Measurements from ENCODE around the gene RNFT2.

RNFT2 gene

GRCh38 chr12:116881325-116881876, 143.3 kb downstream of the RNFT2 start, which contains the start of gene HRK (continued):
- TF ChIP-seq, protein P1, sequence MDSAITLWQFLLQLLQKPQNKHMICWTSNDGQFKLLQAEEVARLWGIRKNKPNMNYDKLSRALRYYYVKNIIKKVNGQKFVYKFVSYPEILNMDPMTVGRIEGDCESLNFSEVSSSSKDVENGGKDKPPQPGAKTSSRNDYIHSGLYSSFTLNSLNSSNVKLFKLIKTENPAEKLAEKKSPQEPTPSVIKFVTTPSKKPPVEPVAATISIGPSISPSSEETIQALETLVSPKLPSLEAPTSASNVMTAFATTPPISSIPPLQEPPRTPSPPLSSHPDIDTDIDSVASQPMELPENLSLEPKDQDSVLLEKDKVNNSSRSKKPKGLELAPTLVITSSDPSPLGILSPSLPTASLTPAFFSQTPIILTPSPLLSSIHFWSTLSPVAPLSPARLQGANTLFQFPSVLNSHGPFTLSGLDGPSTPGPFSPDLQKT (IDR thresholded peaks at IDR 0.05; ENCODE audit: borderline replicate concordance, low read depth, low read length): no peak
- TF ChIP-seq GFI1B (tag by site-specific recombination; IDR thresholded peaks at IDR 0.05): no peak
- TF ChIP-seq ZNF274 (IDR thresholded peaks at IDR 0.05; ENCODE audit: low read length): no peak
- no peak for TF ChIP-seq ZNF274 (tag by site-specific recombination; IDR thresholded peaks at IDR 0.05; ENCODE audit: borderline replicate concordance)
- no peak for TF ChIP-seq ZNF76 (tag by site-specific recombination; IDR thresholded peaks at IDR 0.05; ENCODE audit: borderline replicate concordance, low read depth)
- peak; percentile 82 for TF ChIP-seq GLIS2 (tag by site-specific recombination; IDR thresholded peaks at IDR 0.05)
- TF ChIP-seq ZNF791 (tag by site-specific recombination; IDR thresholded peaks at IDR 0.05): no peak
- TF ChIP-seq AEBP2 (tag by site-specific recombination; IDR thresholded peaks at IDR 0.05; ENCODE audit: borderline replicate concordance): no peak
- no peak for TF ChIP-seq ZNF677 (tag by site-specific recombination; IDR thresholded peaks at IDR 0.05)
- TF ChIP-seq, protein P2, sequence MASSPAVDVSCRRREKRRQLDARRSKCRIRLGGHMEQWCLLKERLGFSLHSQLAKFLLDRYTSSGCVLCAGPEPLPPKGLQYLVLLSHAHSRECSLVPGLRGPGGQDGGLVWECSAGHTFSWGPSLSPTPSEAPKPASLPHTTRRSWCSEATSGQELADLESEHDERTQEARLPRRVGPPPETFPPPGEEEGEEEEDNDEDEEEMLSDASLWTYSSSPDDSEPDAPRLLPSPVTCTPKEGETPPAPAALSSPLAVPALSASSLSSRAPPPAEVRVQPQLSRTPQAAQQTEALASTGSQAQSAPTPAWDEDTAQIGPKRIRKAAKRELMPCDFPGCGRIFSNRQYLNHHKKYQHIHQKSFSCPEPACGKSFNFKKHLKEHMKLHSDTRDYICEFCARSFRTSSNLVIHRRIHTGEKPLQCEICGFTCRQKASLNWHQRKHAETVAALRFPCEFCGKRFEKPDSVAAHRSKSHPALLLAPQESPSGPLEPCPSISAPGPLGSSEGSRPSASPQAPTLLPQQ (tag by site-specific recombination; IDR thresholded peaks at IDR 0.05): no peak
- TF ChIP-seq ZNF777 (tag by site-specific recombination; IDR thresholded peaks at IDR 0.05; ENCODE audit: borderline replicate concordance): no peak
- TF ChIP-seq, protein P3, sequence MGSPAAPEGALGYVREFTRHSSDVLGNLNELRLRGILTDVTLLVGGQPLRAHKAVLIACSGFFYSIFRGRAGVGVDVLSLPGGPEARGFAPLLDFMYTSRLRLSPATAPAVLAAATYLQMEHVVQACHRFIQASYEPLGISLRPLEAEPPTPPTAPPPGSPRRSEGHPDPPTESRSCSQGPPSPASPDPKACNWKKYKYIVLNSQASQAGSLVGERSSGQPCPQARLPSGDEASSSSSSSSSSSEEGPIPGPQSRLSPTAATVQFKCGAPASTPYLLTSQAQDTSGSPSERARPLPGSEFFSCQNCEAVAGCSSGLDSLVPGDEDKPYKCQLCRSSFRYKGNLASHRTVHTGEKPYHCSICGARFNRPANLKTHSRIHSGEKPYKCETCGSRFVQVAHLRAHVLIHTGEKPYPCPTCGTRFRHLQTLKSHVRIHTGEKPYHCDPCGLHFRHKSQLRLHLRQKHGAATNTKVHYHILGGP (tag by site-specific recombination; IDR thresholded peaks at IDR 0.05): no peak
- TF ChIP-seq FEZF1 (tag by site-specific recombination; IDR thresholded peaks at IDR 0.05): no peak

DNA sequence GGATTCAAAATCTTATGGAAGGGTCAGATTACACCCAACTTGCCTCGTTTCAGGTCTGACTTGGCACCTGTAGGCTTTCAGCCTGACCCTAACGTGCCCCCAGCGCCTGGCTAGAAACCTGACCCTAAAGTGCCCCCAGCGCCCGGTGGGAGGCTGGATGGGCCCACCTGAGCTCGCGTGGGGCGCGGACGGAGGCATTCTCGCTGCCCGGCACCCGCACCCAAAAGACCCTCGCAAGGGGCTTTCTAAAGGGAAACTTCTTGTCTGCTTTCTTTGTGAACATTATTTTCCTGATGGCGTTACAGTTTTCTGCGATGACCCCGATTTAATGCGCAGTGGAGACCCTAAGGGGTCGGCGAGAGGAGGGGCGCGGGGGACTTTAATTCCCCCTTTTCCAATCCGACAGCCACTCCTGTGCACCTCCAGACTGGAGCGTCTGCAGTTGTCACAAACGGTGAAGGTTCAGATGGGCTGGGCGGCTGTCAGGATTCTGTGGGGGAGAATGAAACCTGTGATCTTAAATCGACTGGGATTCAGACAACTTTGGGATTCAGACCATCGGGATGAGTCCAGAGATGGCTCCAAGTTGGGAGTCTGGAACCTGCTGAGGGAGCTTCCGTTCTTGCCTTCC, 143.9 kb downstream of the RNFT2 start:
- ChIA-PET CTCF (interaction anchor here (0.6 to 2.7 kb wide), 15 partner anchors 18 to 988 kb away, joined by 3 to 31 read pairs (median 4); partner anchors contain the start of genes RNFT2 and SPRING1), POLR2A (interaction anchor here (1.0 to 1.2 kb wide), 3 partner anchors 13 to 63 kb away, joined by 3 to 4 read pairs (median 3); no protein-coding TSS in a partner anchor)
- TF ChIP-seq ZNF600 (tag by site-specific recombination; IDR thresholded peaks at IDR 0.05): no peak
- TF ChIP-seq HOXC10 (CRISPR knock-in tag; IDR thresholded peaks at IDR 0.05): no peak
- TF ChIP-seq EGR2 (tag by site-specific recombination; IDR thresholded peaks at IDR 0.05; ENCODE audit: low read depth): peak; percentile 22; the same call in 1 of the 2 replicates
- TF ChIP-seq ZBTB17 (tag by site-specific recombination; IDR thresholded peaks at IDR 0.05): peak; percentile 89
- TF ChIP-seq ZBTB8A (tag by site-specific recombination; IDR thresholded peaks at IDR 0.05): peak; percentile 81
- no peak for TF ChIP-seq ZNF658 (tag by site-specific recombination; IDR thresholded peaks at IDR 0.05)
- TF ChIP-seq ZFHX2 (tag by site-specific recombination; conservative IDR thresholded peaks at IDR 0.05): peak; percentile 45; the same call in 1 of the 2 replicates
- no peak for TF ChIP-seq ZBTB49 (tag by site-specific recombination; IDR thresholded peaks at IDR 0.05; ENCODE audit: low read depth)
- no peak for TF ChIP-seq SP2 (tag by site-specific recombination; IDR thresholded peaks at IDR 0.05)
- peak; percentile 80 for TF ChIP-seq ZFP69B (tag by site-specific recombination; IDR thresholded peaks at IDR 0.05)
- TF ChIP-seq SCRT2 (tag by site-specific recombination; IDR thresholded peaks at IDR 0.05): peak; percentile 83
- TF ChIP-seq ZNF335 (tag by site-specific recombination; conservative IDR thresholded peaks at IDR 0.05): peak; percentile 75
- no peak for TF ChIP-seq KLF8 (tag by site-specific recombination; IDR thresholded peaks at IDR 0.05)
- TF ChIP-seq, protein P4, sequence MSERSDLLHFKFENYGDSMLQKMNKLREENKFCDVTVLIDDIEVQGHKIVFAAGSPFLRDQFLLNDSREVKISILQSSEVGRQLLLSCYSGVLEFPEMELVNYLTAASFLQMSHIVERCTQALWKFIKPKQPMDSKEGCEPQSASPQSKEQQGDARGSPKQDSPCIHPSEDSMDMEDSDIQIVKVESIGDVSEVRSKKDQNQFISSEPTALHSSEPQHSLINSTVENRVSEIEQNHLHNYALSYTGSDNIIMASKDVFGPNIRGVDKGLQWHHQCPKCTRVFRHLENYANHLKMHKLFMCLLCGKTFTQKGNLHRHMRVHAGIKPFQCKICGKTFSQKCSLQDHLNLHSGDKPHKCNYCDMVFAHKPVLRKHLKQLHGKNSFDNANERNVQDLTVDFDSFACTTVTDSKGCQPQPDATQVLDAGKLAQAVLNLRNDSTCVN (tag by site-specific recombination; optimal IDR thresholded peaks at IDR 0.05): peak; percentile 16

More for the DNA sequence above, 143.9 kb downstream of the RNFT2 start:
- Histone ChIP-seq H3K9me3 (ENCODE audit: control insufficient read depth, insufficient read depth, low read depth, low read length) (no peaks in the 10 kb centered on the region), H3K4me3 (ENCODE audit: low read depth, low read length) (peak overlapping the region; percentile 49), H3K36me3 (ENCODE audit: control insufficient read depth in 2 of 2, insufficient read depth in 1 of 2, low read length in 2 of 2) (no peaks in the 10 kb centered on the region; a peak in 1 of 3 replicates), H3K27ac (ENCODE audit: extremely low read depth, low read depth, low read length) (peak overlapping the region; percentile 58; the same call in 1 of the 2 replicates), H3K4me1 (ENCODE audit: control insufficient read depth, insufficient read depth, low read length) (peaks cover 10% of the 10 kb centered on the region)
